HEK293 (cell line): ENCODE data around the gene DIDO1.

Source experiments
- CTCF ChIA-PET: fragments of 350-600 bp; formaldehyde crosslinking; extraction: SDS; loops from one replicate; lab custom pipeline; 2021; ENCODE audit warnings: antibody characterized with exemption; lab: Yijun Ruan, JAX
- POLR2A ChIA-PET: fragments of 300-600 bp; formaldehyde crosslinking; extraction: SDS; loops from one replicate; lab custom pipeline; 2020; ENCODE audit warnings: antibody characterized with exemption, inconsistent platforms; lab: Yijun Ruan, JAX
- H3K27ac ChIP-seq: fragments of 200-500 bp; sonication (Bioruptor generic); 2 replicates; pipeline ENCODE4 v1.5.1; 2014; ENCODE audit warnings: low read depth, low read length, control low read depth, inconsistent platforms; ENCODE audit errors: extremely low read depth
- H3K36me3 ChIP-seq, 2 experiments: fragments of 200-500 bp in 1 of 2; sonication (Bioruptor generic) in 1 of 2; 1 replicate in 1 of 2; 2 replicates in 1 of 2; pipeline ENCODE4 v1.5.1; 2014 to 2017; ENCODE audit warnings: inconsistent platforms in 2 of 2, low read length in 2 of 2; ENCODE audit not compliant: control insufficient read depth in 2 of 2, insufficient read depth in 1 of 2
- H3K4me1 ChIP-seq: fragments of 200-500 bp; sonication (Bioruptor generic); 2 replicates; pipeline ENCODE4 v1.5.1; 2014; ENCODE audit warnings: mild to moderate bottlenecking, low read length, inconsistent platforms; ENCODE audit not compliant: control insufficient read depth, insufficient read depth
- H3K4me3 ChIP-seq: 2 replicates; pipeline ENCODE4 v1.5.1; 2011; ENCODE audit warnings: low read depth, mild to moderate bottlenecking, control low read depth, low read length, moderate library complexity
- H3K9me3 ChIP-seq: fragments of 200-500 bp; sonication (Bioruptor generic); 2 replicates; pipeline ENCODE4 v1.5.1; 2014; ENCODE audit warnings: low read depth, low read length, inconsistent platforms; ENCODE audit not compliant: control insufficient read depth, insufficient read depth
- BCL11B ChIP-seq: fragments of 450-650 bp; formaldehyde crosslinking; IDR thresholded peaks from 2 replicates; pipeline ENCODE4 v1.5.1; 2016; ENCODE audit warnings: low read depth, missing biosample characterization, missing genetic modification characterization
- GFI1B ChIP-seq: fragments of 450-650 bp; formaldehyde crosslinking; IDR thresholded peaks from 2 replicates; pipeline ENCODE4 v1.5.1; 2016; ENCODE audit warnings: missing biosample characterization, missing genetic modification characterization
- YY1 ChIP-seq: fragments of 450-650 bp; formaldehyde crosslinking; IDR thresholded peaks from 2 replicates; pipeline ENCODE4 v1.5.1; 2018; ENCODE audit warnings: missing biosample characterization, missing genetic modification characterization
- ZBTB17 ChIP-seq: fragments of 450-650 bp; formaldehyde crosslinking; IDR thresholded peaks from 2 replicates; pipeline ENCODE4 v1.5.1; 2016; ENCODE audit warnings: missing biosample characterization, missing genetic modification characterization
- ZBTB7A ChIP-seq: fragments of 450-650 bp; formaldehyde crosslinking; IDR thresholded peaks from 2 replicates; pipeline ENCODE4 v1.5.1; 2016; ENCODE audit warnings: low read depth, missing biosample characterization, missing genetic modification characterization
- ZEB2 ChIP-seq: fragments of 450-650 bp; formaldehyde crosslinking; IDR thresholded peaks from 2 replicates; pipeline ENCODE4 v1.5.1; 2016; ENCODE audit warnings: missing biosample characterization, missing genetic modification characterization
- ZIC2 ChIP-seq: fragments of 450-650 bp; formaldehyde crosslinking; IDR thresholded peaks from 2 replicates; pipeline ENCODE4 v1.5.1; 2016; ENCODE audit warnings: missing biosample characterization, missing genetic modification characterization
- ZNF146 ChIP-seq: fragments of 450-650 bp; formaldehyde crosslinking; IDR thresholded peaks from 2 replicates; pipeline ENCODE4 v1.5.1; 2016; ENCODE audit warnings: missing biosample characterization, missing genetic modification characterization
- ZNF157 ChIP-seq: fragments of 450-650 bp; formaldehyde crosslinking; IDR thresholded peaks from 2 replicates; pipeline ENCODE4 v1.5.1; 2016; ENCODE audit warnings: missing biosample characterization, missing genetic modification characterization
- ZNF19 ChIP-seq: fragments of 450-650 bp; formaldehyde crosslinking; IDR thresholded peaks from 2 replicates; pipeline ENCODE4; 2016; ENCODE audit warnings: missing biosample characterization, missing genetic modification characterization, low read depth
- ZNF248 ChIP-seq: fragments of 450-650 bp; formaldehyde crosslinking; IDR thresholded peaks from 2 replicates; pipeline ENCODE4 v1.5.1; 2017; ENCODE audit warnings: missing biosample characterization, missing genetic modification characterization
- ZNF266 ChIP-seq: fragments of 450-650 bp; formaldehyde crosslinking; IDR thresholded peaks from 2 replicates; pipeline ENCODE4 v1.5.1; 2016; ENCODE audit warnings: missing biosample characterization, missing genetic modification characterization, low read depth
- ZNF354C ChIP-seq: fragments of 450-650 bp; formaldehyde crosslinking; IDR thresholded peaks from 2 replicates; pipeline ENCODE4 v1.5.1; 2016; ENCODE audit warnings: missing biosample characterization, missing genetic modification characterization, low read depth, borderline replicate concordance
- ZNF37A ChIP-seq: fragments of 450-650 bp; IDR thresholded peaks from 2 replicates; pipeline ENCODE4 v1.5.1; 2018; ENCODE audit warnings: missing biosample characterization, missing genetic modification characterization
- ZNF423 ChIP-seq: fragments of 450-650 bp; formaldehyde crosslinking; IDR thresholded peaks from 2 replicates; pipeline ENCODE4 v1.5.1; 2016; ENCODE audit warnings: missing biosample characterization, missing genetic modification characterization
- ZNF513 ChIP-seq: fragments of 450-650 bp; IDR thresholded peaks from 2 replicates; pipeline ENCODE4 v1.5.1; 2018; ENCODE audit warnings: missing biosample characterization, missing genetic modification characterization
- ZNF585B ChIP-seq: fragments of 450-650 bp; formaldehyde crosslinking; IDR thresholded peaks from 2 replicates; pipeline ENCODE4 v1.5.1; 2016; ENCODE audit warnings: missing biosample characterization, missing genetic modification characterization
- ZNF624 ChIP-seq: fragments of 450-650 bp; formaldehyde crosslinking; IDR thresholded peaks from 2 replicates; pipeline ENCODE4 v1.5.1; 2017; ENCODE audit warnings: missing biosample characterization, missing genetic modification characterization
- ZNF654 ChIP-seq: fragments of 450-650 bp; formaldehyde crosslinking; IDR thresholded peaks from 2 replicates; pipeline ENCODE4 v1.5.1; 2016; ENCODE audit warnings: low read depth, missing biosample characterization, missing genetic modification characterization
- ZNF670 ChIP-seq: fragments of 450-650 bp; formaldehyde crosslinking; IDR thresholded peaks from 2 replicates; pipeline ENCODE4 v1.5.1; 2016; ENCODE audit warnings: missing biosample characterization, missing genetic modification characterization, low read depth
- ZNF776 ChIP-seq: fragments of 450-650 bp; formaldehyde crosslinking; IDR thresholded peaks from 2 replicates; pipeline ENCODE4 v1.5.0; 2017; ENCODE audit warnings: missing biosample characterization, missing genetic modification characterization, borderline replicate concordance
- ZSCAN30 ChIP-seq: fragments of 450-650 bp; IDR thresholded peaks from 2 replicates; pipeline ENCODE4 v1.5.1; 2018; ENCODE audit warnings: missing biosample characterization, mild to moderate bottlenecking, missing genetic modification characterization, moderate library complexity
- TF ChIP-seq, protein P1 (sequence below): fragments of 450-650 bp; formaldehyde crosslinking; IDR thresholded peaks from 2 replicates; pipeline ENCODE4 v1.5.1; 2016; ENCODE audit warnings: missing biosample characterization, missing genetic modification characterization
- TF ChIP-seq, protein P2 (sequence below): fragments of 450-650 bp; formaldehyde crosslinking; IDR thresholded peaks from 2 replicates; pipeline ENCODE4 v1.5.1; 2016; ENCODE audit warnings: missing biosample characterization, missing genetic modification characterization

The DIDO1 gene

DNA sequence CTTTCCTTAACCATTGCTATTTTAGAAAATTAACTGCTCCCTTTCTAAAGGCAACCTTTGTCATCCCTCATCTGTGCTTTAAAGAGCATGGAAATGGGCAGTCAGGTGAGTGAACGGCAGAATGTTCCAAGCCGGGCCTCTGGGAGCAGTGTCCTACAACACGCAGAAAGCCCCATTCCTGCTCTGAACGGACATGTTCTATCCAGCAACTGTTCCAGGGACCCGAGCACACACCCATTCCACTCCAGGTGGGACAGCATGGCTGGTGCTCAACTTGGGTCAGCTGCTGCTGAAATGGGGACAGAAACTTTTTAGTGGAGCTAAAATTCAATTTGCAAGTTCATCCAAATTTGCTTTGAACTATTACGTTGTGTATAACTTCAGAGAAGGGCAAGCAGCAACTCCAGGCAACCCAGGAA lies 26.7 kb downstream of the DIDO1 start:
- CTCF ChIA-PET, result interaction anchor here (0.6 to 6.5 kb wide), 22 partner anchors 8 to 114 kb away, joined by 3 to 33 read pairs (median 4); no protein-coding TSS in a partner anchor
- Histone ChIP-seq H3K4me1 (no peaks in the 10 kb centered on the region; the same call in 1 of the 2 replicates), H3K9me3 (no peaks in the 10 kb centered on the region), H3K4me3 (no peak overlapping the region), H3K27ac (no peak overlapping the region), H3K36me3 (peaks cover 0 to 68% of the 10 kb centered on the region in 2 experiments)
- POLR2A ChIA-PET, result no interaction called here
- TF ChIP-seq ZNF146 (tag by site-specific recombination) (no peak), ZNF670 (tag by site-specific recombination) (no peak), ZNF624 (tag by site-specific recombination) (no peak), ZNF423 (tag by site-specific recombination) (no peak), ZNF776 (tag by site-specific recombination) (no peak), ZNF513 (tag by site-specific recombination) (no peak), ZBTB7A (tag by site-specific recombination) (no peak), ZNF248 (tag by site-specific recombination) (no peak), ZNF654 (tag by site-specific recombination) (no peak), ZSCAN30 (no peak), ZNF157 (tag by site-specific recombination) (no peak)

DNA sequence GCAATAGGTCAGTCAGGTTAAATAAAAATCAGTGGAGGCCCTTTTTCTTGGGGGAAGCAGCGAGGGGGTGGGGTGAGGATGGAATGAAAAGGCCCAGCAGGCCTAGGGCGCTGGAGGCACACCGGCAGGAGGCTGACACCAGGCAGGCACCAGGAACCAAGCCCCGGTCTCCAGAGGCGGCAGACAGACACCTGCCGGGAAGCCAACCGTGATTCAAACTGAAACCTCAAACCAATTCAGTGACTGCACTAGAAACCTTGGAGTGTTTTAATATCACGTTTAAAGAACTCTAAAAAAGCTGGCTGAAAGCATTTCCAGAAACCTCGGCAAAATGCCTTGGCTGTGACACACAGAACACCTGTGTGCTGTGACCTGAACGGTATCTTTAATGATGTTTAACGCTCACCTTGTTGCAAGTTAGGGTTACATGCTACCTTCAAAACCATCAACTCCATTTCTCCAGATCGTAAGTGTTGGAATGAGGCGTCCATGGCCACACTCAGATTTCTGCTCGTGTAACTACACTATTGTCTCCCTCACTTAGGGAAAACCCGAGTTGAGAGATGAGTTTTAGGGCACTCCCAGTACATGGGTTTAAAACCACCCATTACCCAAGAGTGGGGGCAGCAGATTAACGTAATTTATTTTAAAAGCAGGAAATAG lies 27.2 kb downstream of the DIDO1 start:
- H3K4me3 ChIP-seq, result no peak overlapping the region
- ChIA-PET POLR2A (interaction anchor here (1.6 kb wide), 1 partner anchor 9 kb away, joined by 4 read pairs; no protein-coding TSS in a partner anchor), CTCF (interaction anchor here (0.6 to 6.5 kb wide), 17 partner anchors 8 to 115 kb away, joined by 3 to 33 read pairs (median 7); no protein-coding TSS in a partner anchor)
- TF ChIP-seq ZNF266 (tag by site-specific recombination) (no peak), ZIC2 (tag by site-specific recombination) (peak; percentile 37)
- no peaks in the 10 kb centered on the region; the same call in 1 of the 2 replicates for H3K4me1 ChIP-seq
- H3K9me3 ChIP-seq, result no peaks in the 10 kb centered on the region
- H3K36me3 ChIP-seq, result peaks cover 0 to 68% of the 10 kb centered on the region in 2 experiments; a peak in 2 of 3 replicates
- H3K27ac ChIP-seq, result no peak overlapping the region

DNA sequence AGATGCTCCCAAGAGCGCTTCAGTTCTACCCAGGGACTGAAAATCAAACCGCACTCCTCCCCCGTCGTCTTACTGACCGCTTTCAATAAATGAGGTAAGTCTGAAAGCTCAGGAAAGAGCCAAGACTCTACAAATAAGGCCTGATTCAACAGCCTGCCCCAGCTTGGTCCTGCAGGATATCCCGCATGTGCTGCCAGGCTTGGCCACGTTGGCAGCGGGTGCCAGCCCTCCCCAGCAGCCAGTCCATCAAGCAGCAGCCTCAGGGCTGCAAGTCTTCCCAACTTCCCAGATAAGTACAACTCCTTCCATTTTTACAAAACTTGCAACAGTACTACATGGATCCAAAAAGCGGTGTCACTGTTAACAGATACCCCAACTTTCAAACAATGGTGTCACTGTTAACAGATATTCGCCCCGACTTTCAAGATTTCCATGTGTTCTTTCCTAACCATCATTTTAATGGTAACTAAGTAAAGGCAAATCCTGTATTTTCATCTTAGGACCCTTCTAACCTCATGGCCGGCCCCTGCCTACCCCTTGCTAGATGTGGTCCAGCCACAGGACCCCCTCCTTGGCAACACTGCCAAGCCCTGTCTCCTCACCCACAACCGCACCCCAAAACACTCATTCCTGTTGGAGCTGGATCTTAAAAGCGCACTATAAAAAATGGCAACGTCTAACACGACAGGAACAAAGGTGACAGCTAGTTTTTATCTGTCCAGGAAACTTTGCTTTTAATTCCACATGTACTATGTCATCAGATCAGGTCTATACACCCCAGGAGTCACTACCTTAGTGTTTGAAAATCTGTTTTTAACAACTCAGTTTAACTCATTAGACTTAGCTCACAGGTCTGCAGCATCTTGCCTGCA lies 28.0 kb downstream of the DIDO1 start:
- no peaks in the 10 kb centered on the region for H3K9me3 ChIP-seq
- ChIA-PET CTCF (interaction anchor here (0.6 to 6.5 kb wide), 6 partner anchors 8 to 111 kb away, joined by 3 to 33 read pairs (median 8); no protein-coding TSS in a partner anchor), POLR2A (interaction anchor here (0.6 to 1.6 kb wide), 2 partner anchors 10 to 46 kb away, joined by 4 to 10 read pairs; no protein-coding TSS in a partner anchor)
- H3K36me3 ChIP-seq, result peaks cover 0 to 68% of the 10 kb centered on the region in 2 experiments; a peak in 2 of 3 replicates
- H3K4me3 ChIP-seq, result no peak overlapping the region
- no peaks in the 10 kb centered on the region; the same call in 1 of the 2 replicates for H3K4me1 ChIP-seq
- H3K27ac ChIP-seq, result no peak overlapping the region
- TF ChIP-seq ZNF19 (no peak), ZBTB17 (tag by site-specific recombination) (no peak), ZEB2 (no peak), ZNF37A (tag by site-specific recombination) (no peak), ZNF585B (tag by site-specific recombination) (no peak), ZNF354C (tag by site-specific recombination) (no peak), GFI1B (no peak), YY1 (tag by site-specific recombination) (no peak), BCL11B (tag by site-specific recombination) (no peak)
- TF ChIP-seq, protein P1, sequence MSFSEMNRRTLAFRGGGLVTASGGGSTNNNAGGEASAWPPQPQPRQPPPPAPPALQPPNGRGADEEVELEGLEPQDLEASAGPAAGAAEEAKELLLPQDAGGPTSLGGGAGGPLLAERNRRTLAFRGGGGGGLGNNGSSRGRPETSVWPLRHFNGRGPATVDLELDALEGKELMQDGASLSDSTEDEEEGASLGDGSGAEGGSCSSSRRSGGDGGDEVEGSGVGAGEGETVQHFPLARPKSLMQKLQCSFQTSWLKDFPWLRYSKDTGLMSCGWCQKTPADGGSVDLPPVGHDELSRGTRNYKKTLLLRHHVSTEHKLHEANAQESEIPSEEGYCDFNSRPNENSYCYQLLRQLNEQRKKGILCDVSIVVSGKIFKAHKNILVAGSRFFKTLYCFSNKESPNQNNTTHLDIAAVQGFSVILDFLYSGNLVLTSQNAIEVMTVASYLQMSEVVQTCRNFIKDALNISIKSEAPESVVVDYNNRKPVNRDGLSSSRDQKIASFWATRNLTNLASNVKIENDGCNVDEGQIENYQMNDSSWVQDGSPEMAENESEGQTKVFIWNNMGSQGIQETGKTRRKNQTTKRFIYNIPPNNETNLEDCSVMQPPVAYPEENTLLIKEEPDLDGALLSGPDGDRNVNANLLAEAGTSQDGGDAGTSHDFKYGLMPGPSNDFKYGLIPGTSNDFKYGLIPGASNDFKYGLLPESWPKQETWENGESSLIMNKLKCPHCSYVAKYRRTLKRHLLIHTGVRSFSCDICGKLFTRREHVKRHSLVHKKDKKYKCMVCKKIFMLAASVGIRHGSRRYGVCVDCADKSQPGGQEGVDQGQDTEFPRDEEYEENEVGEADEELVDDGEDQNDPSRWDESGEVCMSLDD (tag by site-specific recombination), result no peak
- TF ChIP-seq, protein P2, sequence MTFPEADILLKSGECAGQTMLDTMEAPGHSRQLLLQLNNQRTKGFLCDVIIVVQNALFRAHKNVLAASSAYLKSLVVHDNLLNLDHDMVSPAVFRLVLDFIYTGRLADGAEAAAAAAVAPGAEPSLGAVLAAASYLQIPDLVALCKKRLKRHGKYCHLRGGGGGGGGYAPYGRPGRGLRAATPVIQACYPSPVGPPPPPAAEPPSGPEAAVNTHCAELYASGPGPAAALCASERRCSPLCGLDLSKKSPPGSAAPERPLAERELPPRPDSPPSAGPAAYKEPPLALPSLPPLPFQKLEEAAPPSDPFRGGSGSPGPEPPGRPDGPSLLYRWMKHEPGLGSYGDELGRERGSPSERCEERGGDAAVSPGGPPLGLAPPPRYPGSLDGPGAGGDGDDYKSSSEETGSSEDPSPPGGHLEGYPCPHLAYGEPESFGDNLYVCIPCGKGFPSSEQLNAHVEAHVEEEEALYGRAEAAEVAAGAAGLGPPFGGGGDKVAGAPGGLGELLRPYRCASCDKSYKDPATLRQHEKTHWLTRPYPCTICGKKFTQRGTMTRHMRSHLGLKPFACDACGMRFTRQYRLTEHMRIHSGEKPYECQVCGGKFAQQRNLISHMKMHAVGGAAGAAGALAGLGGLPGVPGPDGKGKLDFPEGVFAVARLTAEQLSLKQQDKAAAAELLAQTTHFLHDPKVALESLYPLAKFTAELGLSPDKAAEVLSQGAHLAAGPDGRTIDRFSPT (tag by site-specific recombination), result no peak
